ENCODE data around the gene RNU5B-1. TPM values are rescaled to one million over a fixed set of nuclear protein-coding genes. Genes with fewer than 3 reads are reported as not detected.

RNU5B-1 gene
- polyA plus RNA-seq, 3 donors: not detected

- Mint-ChIP-seq H3K27ac (no peak overlapping the region), H3K9me3 (peaks cover 0 to 3% (median 0%) of the 10 kb centered on the region in 7 donors), H3K27me3 (ENCODE audit: low read depth in 3 of 3) (peaks cover 9 to 40% (median 14%) of the 10 kb centered on the region in 3 donors), H3K4me1 (no peaks in the 10 kb centered on the region), H3K36me3 (no peaks in the 10 kb centered on the region), H3K4me3 (no peak overlapping the region)
- Histone ChIP-seq H3K4me1 (ENCODE audit: control insufficient read depth in 1 of 2, insufficient read depth in 2 of 2, low read length in 2 of 2) (no peaks in the 10 kb centered on the region), H3K9me3 (replicated peaks in 1 of 2; ENCODE audit: control insufficient read depth in 1 of 2, insufficient read depth in 1 of 2, low read length in 2 of 2) (no peaks in the 10 kb centered on the region), H3K9ac (ENCODE audit: insufficient read depth, low read length, poor library complexity, severe bottlenecking) (no peak overlapping the region), H3K4me3 (replicated peaks in 1 of 3; ENCODE audit: low read depth in 2 of 3, low read length in 3 of 3) (no peak overlapping the region), H3K27ac (ENCODE audit: low read depth in 1 of 2, low read length in 2 of 2) (no peak overlapping the region), H3K36me3 (replicated peaks in 1 of 2; ENCODE audit: control insufficient read depth in 1 of 2, insufficient read depth in 2 of 2, low read length in 2 of 2) (no peaks in the 10 kb centered on the region), H3K4me2 (replicated peaks; ENCODE audit: extremely low read depth, low read length, poor library complexity, severe bottlenecking) (no peak overlapping the region), H2AFZ (ENCODE audit: insufficient read depth, low read depth, low read length, poor library complexity, severe bottlenecking) (no peak overlapping the region), H3K79me2 (ENCODE audit: insufficient read depth, low read length) (no peaks in the 10 kb centered on the region), H4K20me1 (ENCODE audit: insufficient read depth, low read length) (no peaks in the 10 kb centered on the region), H3K27me3 (ENCODE audit: control insufficient read depth in 2 of 2, insufficient read depth in 2 of 2, low read length in 2 of 2) (peaks cover 0 to 5% of the 10 kb centered on the region in 2 donors)
- no peak for DNase-seq
- no peak for TF ChIP-seq CTCF (IDR thresholded peaks at IDR 0.05)
- WGBS (ENCODE audit: insufficient coverage): 98% methylated on average over 5 of the region's 10 CpGs
- intact Hi-C loops (cut with micrococcal nuclease): no loop called here
Observed at GRCh38 chr15:65343374-65343981, 39.0 kb downstream of the RNU5B-1 start.

- intact Hi-C loops (cut with micrococcal nuclease): no loop called here
- H3K27ac ChIP-seq (ENCODE audit: low read depth in 1 of 2, low read length in 2 of 2): no peak overlapping the region
- H3K9ac ChIP-seq (ENCODE audit: insufficient read depth, low read length, poor library complexity, severe bottlenecking): no peak overlapping the region
- no peaks in the 10 kb centered on the region for H3K4me1 Mint-ChIP-seq
- peaks cover 0 to 3% (median 0%) of the 10 kb centered on the region in 7 donors for H3K9me3 Mint-ChIP-seq
- no peak overlapping the region for H3K4me2 ChIP-seq (replicated peaks; ENCODE audit: extremely low read depth, low read length, poor library complexity, severe bottlenecking)
- DNase-seq: no peak
- H3K36me3 Mint-ChIP-seq: no peaks in the 10 kb centered on the region
- H3K27me3 ChIP-seq (ENCODE audit: control insufficient read depth in 2 of 2, insufficient read depth in 2 of 2, low read length in 2 of 2): peaks cover 0 to 5% of the 10 kb centered on the region in 2 donors
- H3K4me3 Mint-ChIP-seq: no peak overlapping the region
- H3K4me1 ChIP-seq (ENCODE audit: control insufficient read depth in 1 of 2, insufficient read depth in 2 of 2, low read length in 2 of 2): no peaks in the 10 kb centered on the region
- H2AFZ ChIP-seq (ENCODE audit: insufficient read depth, low read depth, low read length, poor library complexity, severe bottlenecking): no peak overlapping the region
- H3K27me3 Mint-ChIP-seq (ENCODE audit: low read depth in 3 of 3): peaks cover 11 to 32% (median 14%) of the 10 kb centered on the region in 3 donors
- H3K27ac Mint-ChIP-seq: no peak overlapping the region
- H3K4me3 ChIP-seq (replicated peaks in 1 of 3; ENCODE audit: low read depth in 2 of 3, low read length in 3 of 3): no peak overlapping the region
- no peak for TF ChIP-seq CTCF (IDR thresholded peaks at IDR 0.05)
- no peaks in the 10 kb centered on the region for H3K36me3 ChIP-seq (replicated peaks in 1 of 2; ENCODE audit: control insufficient read depth in 1 of 2, insufficient read depth in 2 of 2, low read length in 2 of 2)
- H3K9me3 ChIP-seq (replicated peaks in 1 of 2; ENCODE audit: control insufficient read depth in 1 of 2, insufficient read depth in 1 of 2, low read length in 2 of 2): no peaks in the 10 kb centered on the region
- H3K79me2 ChIP-seq (ENCODE audit: insufficient read depth, low read length): no peaks in the 10 kb centered on the region
- 100% methylated on average over 2 of the region's 8 CpGs for WGBS (ENCODE audit: insufficient coverage)
- H4K20me1 ChIP-seq (ENCODE audit: insufficient read depth, low read length): no peaks in the 10 kb centered on the region
Observed at GRCh38 chr15:65344214-65344913, 39.9 kb downstream of the RNU5B-1 start.

All from CD14-positive monocyte (primary cell).